Endothelial cell of coronary artery (primary cell): ENCODE results near the gene DYNC1H1. TPM values are rescaled to one million over a fixed set of nuclear protein-coding genes. Genes with fewer than 3 reads are reported as not detected.

Experiments
- total RNA-seq: library from RNA; depleted of rRNA; stranded (reverse); fragments of >200 nt; gene quantifications from 2 replicates; pipeline ENCODE4 v1.2.3, GENCODE V29; 2014

Gene DYNC1H1
- 471 and 702 TPM in 2 replicates for total RNA-seq

GRCh38 chr14:101964297-101965180 lies at the start of gene DYNC1H1:
TSS of gene DYNC1H1 (plus strand) at chr14:101964573. CDS start at chr14:101964692, 119 bp downstream.

DNA sequence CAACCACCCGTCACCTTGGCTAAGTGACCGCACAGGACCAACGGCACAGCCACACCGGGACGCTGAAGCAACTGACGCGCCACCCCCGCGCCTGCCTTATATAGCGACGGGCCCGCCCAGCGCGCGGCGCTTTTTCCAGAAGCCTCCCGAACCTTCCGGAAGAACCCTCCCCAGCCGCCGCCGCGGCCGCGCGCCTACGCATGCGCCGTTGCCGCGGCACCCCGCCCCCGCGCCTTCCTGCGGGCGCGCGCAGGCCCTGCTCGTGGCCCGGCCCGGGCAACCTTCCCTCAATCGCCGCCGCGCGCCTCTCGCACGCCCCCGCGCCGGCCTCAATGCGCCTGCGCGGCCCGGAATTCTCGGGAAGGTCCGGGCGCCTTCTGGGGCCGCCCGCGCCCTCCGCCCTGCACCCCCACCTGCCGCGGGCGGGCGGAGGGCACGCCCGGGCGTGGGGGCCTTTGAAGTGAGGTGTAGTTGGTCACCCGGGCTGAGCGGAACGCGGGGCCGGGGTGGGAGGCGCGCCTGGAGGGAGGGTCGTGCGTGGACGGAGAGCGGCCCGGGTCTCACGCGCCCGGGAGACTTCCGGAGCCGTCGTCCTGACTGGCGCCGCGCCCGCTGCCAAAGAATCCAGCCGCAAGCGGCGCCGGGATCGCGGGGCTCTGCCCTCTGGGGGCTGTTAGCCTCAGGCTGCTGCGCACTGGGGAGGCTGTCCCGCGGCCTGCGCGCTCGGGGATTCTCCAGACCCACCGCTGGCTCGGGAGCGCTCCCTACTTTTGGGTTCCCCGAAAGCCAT lies 122.8 kb downstream of the DYNC1H1 start, which contains the start of gene HSP90AA1:
Gene HSP90AA1 (minus strand): TSS at position 73 of the 790 bp plus-strand sequence. CDS start 666 bp downstream, outside the sequence.

Other genes starting within 250 kb of the DYNC1H1 start
- gene PPP2R5C, start 202.9 kb upstream of the DYNC1H1 start, total RNA-seq = 61.4 and 66.3 TPM in 2 replicates
- gene HSP90AA1, start 122.5 kb downstream of the DYNC1H1 start, total RNA-seq = 310 and 322 TPM in 2 replicates
- gene WDR20, start 175.3 kb downstream of the DYNC1H1 start, total RNA-seq = 13.6 and 15.8 TPM in 2 replicates